Suprapubic skin (tissue), 4 donors: ENCODE measurements around the gene DMRT2. TPM values are rescaled to one million over a fixed set of nuclear protein-coding genes. Genes with fewer than 3 reads are reported as not detected.
A peak's percentile ranks its signal among the peaks of the same experiment; 100 is the strongest.

Experiments
- DNase-seq, 2 donors: peaks; one replicate each; pipeline ENCODE4 v3.0.0-alpha.2; 2019; ENCODE audit warnings: low spot score in 2 of 2
- H3K27ac ChIP-seq: fragments of 200-600 bp; sonication (generic); one replicate; pipeline ENCODE4 v1.5.1; 2019
- H3K27me3 ChIP-seq: fragments of 200-600 bp; sonication (generic); one replicate; pipeline ENCODE4 v1.5.1; 2019
- H3K36me3 ChIP-seq: fragments of 200-600 bp; sonication (generic); one replicate; pipeline ENCODE4 v1.5.1; 2019
- H3K4me1 ChIP-seq: fragments of 200-600 bp; sonication (generic); one replicate; pipeline ENCODE4 v1.5.1; 2019
- H3K4me3 ChIP-seq: fragments of 200-600 bp; sonication (generic); one replicate; pipeline ENCODE4 v1.5.1; 2019; ENCODE audit warnings: mild to moderate bottlenecking
- H3K9me3 ChIP-seq: fragments of 200-600 bp; sonication (generic); one replicate; pipeline ENCODE4 v1.5.1; 2019
- CTCF ChIP-seq, 2 donors: fragments of 200-600 bp in 1 of 2; fragments of 450-650 bp in 1 of 2; sonication (generic) in 1 of 2; IDR thresholded peaks; one replicate each; pipeline ENCODE4 v1.5.1; 2016 to 2019; ENCODE audit warnings: antibody characterized with exemption in 2 of 2, mild to moderate bottlenecking in 1 of 2, moderate library complexity in 1 of 2
- EP300 ChIP-seq: sonication (generic); formaldehyde crosslinking; IDR thresholded peaks from one replicate; pipeline ENCODE4 v1.6.1; 2017; ENCODE audit warnings: antibody characterized with exemption
- POLR2A ChIP-seq, 2 donors: fragments of 450-650 bp; IDR thresholded peaks; one replicate each; pipeline ENCODE4 v1.6.1; 2017; ENCODE audit warnings: antibody characterized with exemption in 2 of 2, mild to moderate bottlenecking in 2 of 2, moderate library complexity in 2 of 2
- POLR2AphosphoS5 ChIP-seq, 3 donors: sonication (generic); formaldehyde crosslinking; IDR thresholded peaks; one replicate each; pipeline ENCODE4 v1.6.1; 2017; ENCODE audit warnings: antibody characterized with exemption in 3 of 3
- WGBS: methylation state at CpG from one replicate; pipeline ENCODE4 v1.1.5; 2018; 5-methylcytosine and 5-hydroxymethylcytosine counted together
- total RNA-seq, 4 donors: library from RNA; depleted of rRNA; stranded (reverse); fragments of >200 nt; gene quantifications; one replicate each; pipeline ENCODE4 v1.1.0, GENCODE V29; 2016

The DMRT2 gene
- total RNA-seq, 4 donors from 2014 or later: 0.60 to 1.1 (median 0.68) TPM

DNA sequence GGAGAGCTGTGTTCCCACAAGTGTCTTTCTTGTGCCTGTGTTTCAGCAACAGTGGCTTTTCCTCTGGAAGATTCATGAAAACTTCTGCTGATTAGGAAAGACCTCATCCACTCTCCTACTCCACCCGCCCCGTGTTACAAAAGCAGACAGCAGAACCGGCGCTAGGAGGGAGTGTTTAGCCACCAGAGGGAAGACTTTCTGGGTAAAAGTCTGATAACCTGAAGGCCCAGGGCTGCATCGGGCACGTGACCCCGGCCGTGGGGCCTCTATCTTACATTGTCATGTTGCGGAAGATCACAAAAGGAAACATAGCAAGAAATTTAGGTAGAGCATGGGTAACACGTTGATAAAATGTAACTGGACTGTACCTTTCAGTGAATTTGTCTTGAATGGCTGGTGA lies 32.0 kb upstream of the DMRT2 start:
- Histone ChIP-seq H3K9me3 (peaks cover 5% of the 10 kb centered on the region), H3K36me3 (no peaks in the 10 kb centered on the region), H3K27ac (no peak overlapping the region), H3K27me3 (peaks cover 9% of the 10 kb centered on the region), H3K4me3 (no peak overlapping the region), H3K4me1 (no peaks in the 10 kb centered on the region)
- no peak for TF ChIP-seq POLR2A (IDR thresholded peaks at IDR 0.05)
- peak in 1 of 2 donors; percentile 30 for TF ChIP-seq CTCF (IDR thresholded peaks at IDR 0.05)
- TF ChIP-seq EP300: no peak
- no peak for TF ChIP-seq POLR2AphosphoS5 (IDR thresholded peaks at IDR 0.05)
- WGBS: 23% methylated on average over 10 of the region's 10 CpGs
- no peak for DNase-seq

- no peak for DNase-seq
- peaks cover 9% of the 10 kb centered on the region for H3K27me3 ChIP-seq
- H3K36me3 ChIP-seq: no peaks in the 10 kb centered on the region
- no peaks in the 10 kb centered on the region for H3K4me1 ChIP-seq
- peaks cover 5% of the 10 kb centered on the region for H3K9me3 ChIP-seq
- no peak overlapping the region for H3K27ac ChIP-seq
- WGBS: 94% methylated on average over 1 of the region's 1 CpG
- TF ChIP-seq POLR2AphosphoS5 (IDR thresholded peaks at IDR 0.05) (no peak), CTCF (IDR thresholded peaks at IDR 0.05) (no peak), POLR2A (IDR thresholded peaks at IDR 0.05) (no peak), EP300 (no peak)
- no peak overlapping the region for H3K4me3 ChIP-seq
Observed at GRCh38 chr9:1024112-1024511, 26.0 kb upstream of the DMRT2 start.

GRCh38 chr9:1025131-1025530 lies 25.0 kb upstream of the DMRT2 start:
- Histone ChIP-seq H3K27me3 (peaks cover 14% of the 10 kb centered on the region), H3K4me3 (no peak overlapping the region), H3K4me1 (no peaks in the 10 kb centered on the region), H3K36me3 (no peaks in the 10 kb centered on the region), H3K9me3 (peaks cover 5% of the 10 kb centered on the region), H3K27ac (no peak overlapping the region)
- WGBS: 57% methylated on average over 7 of the region's 8 CpGs
- DNase-seq: no peak
- TF ChIP-seq EP300 (no peak), POLR2AphosphoS5 (IDR thresholded peaks at IDR 0.05) (no peak), POLR2A (IDR thresholded peaks at IDR 0.05) (no peak), CTCF (IDR thresholded peaks at IDR 0.05) (no peak)

DNA sequence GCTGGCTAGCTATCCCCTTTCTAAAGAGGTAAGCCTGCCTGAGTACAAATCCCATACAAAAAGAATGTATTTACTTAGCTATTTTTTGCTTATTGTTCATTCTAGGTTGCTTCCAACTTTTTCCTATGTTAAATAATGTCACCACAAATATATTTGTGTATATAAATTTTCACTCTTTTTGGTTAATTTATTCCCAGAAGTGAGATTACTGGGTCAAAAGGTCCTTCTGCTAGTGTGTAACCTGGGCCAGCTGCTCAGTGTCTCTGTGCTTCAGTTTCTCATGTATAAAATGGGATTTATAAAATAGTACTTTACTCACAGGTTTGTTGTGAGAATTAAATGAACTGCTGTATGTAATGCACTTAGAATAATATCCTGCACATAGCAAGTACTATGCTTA lies 23.9 kb upstream of the DMRT2 start:
- Histone ChIP-seq H3K27ac (no peak overlapping the region), H3K9me3 (peaks cover 5% of the 10 kb centered on the region), H3K4me1 (no peaks in the 10 kb centered on the region), H3K27me3 (peaks cover 9% of the 10 kb centered on the region), H3K36me3 (no peaks in the 10 kb centered on the region), H3K4me3 (no peak overlapping the region)
- TF ChIP-seq POLR2AphosphoS5 (IDR thresholded peaks at IDR 0.05) (no peak), POLR2A (IDR thresholded peaks at IDR 0.05) (no peak), EP300 (no peak), CTCF (IDR thresholded peaks at IDR 0.05) (no peak)
- DNase-seq: no peak

DNA sequence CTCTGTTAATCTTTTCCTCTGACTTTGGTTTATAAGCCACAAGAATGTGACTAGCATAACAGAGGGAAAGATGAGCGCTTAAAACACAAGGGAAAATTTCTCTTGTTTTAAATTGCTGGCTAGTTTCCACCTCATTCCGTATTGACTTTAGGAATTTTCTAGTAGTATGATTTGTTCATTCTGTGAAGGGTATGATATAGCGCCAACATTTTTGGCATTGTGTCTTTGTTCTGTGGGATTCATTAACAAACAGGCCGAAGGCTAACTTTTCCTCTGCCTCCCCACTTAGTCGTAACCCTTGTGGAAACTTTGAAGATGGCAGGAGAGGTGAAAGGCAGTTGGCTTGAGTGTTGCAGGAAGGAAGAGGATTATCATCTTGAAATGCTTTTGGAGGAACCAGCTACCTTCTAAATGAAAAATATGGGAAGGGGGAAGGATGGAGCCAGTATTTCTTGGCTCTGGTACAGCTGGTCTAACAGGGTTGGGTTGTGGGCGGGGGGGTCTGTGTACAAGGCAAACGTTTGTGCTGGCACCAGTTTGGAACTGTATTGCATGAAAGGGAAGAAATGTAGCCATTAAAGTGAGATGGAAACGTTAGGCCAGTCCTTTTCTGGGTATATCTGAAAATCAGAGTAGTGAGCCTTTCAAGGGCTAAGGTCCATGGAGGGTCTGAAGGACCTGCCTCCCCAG lies 21.5 kb upstream of the DMRT2 start:
- H3K4me3 ChIP-seq: no peak overlapping the region
- H3K27me3 ChIP-seq: peaks cover 26% of the 10 kb centered on the region
- TF ChIP-seq POLR2A (IDR thresholded peaks at IDR 0.05) (no peak), POLR2AphosphoS5 (IDR thresholded peaks at IDR 0.05) (no peak), CTCF (IDR thresholded peaks at IDR 0.05) (no peak), EP300 (no peak)
- no peaks in the 10 kb centered on the region for H3K36me3 ChIP-seq
- no peak overlapping the region for H3K27ac ChIP-seq
- 62% methylated on average over 8 of the region's 8 CpGs for WGBS
- H3K9me3 ChIP-seq: no peaks in the 10 kb centered on the region
- no peak for DNase-seq
- H3K4me1 ChIP-seq: no peaks in the 10 kb centered on the region
